ENCODE measurements around the gene ABHD16A.
A peak's percentile ranks its signal among the peaks of the same experiment; 100 is the strongest.

Gene ABHD16A

GRCh38 chr6:31702405-31702818, 712 bp downstream of the ABHD16A start:
- peaks cover 46% of the 10 kb centered on the region for H3K79me2 ChIP-seq (ENCODE audit: insufficient read depth, low read length)
- H2AFZ ChIP-seq (ENCODE audit: low read length) = peak overlapping the region; percentile 77
- H3K9me3 ChIP-seq (ENCODE audit: insufficient read depth, low read depth, low read length) = no peaks in the 10 kb centered on the region
- no peaks in the 10 kb centered on the region for H3K27me3 ChIP-seq (ENCODE audit: insufficient read depth, low read length, poor library complexity, severe bottlenecking)
- peaks cover 15% of the 10 kb centered on the region for H4K20me1 ChIP-seq (ENCODE audit: insufficient read depth, low read length, poor library complexity, severe bottlenecking)
- no peaks in the 10 kb centered on the region for H3F3A ChIP-seq (ENCODE audit: low read depth)
- H3K9ac ChIP-seq (ENCODE audit: low read depth, low read length, poor library complexity, severe bottlenecking) = peak overlapping the region; percentile 88
- H3K4me3 ChIP-seq (ENCODE audit: low read length, poor library complexity, severe bottlenecking) = peak overlapping the region; percentile 88
- no peaks in the 10 kb centered on the region for H3K9me2 ChIP-seq (replicated peaks; ENCODE audit: low read depth, low read length)
- TF ChIP-seq, protein P1, sequence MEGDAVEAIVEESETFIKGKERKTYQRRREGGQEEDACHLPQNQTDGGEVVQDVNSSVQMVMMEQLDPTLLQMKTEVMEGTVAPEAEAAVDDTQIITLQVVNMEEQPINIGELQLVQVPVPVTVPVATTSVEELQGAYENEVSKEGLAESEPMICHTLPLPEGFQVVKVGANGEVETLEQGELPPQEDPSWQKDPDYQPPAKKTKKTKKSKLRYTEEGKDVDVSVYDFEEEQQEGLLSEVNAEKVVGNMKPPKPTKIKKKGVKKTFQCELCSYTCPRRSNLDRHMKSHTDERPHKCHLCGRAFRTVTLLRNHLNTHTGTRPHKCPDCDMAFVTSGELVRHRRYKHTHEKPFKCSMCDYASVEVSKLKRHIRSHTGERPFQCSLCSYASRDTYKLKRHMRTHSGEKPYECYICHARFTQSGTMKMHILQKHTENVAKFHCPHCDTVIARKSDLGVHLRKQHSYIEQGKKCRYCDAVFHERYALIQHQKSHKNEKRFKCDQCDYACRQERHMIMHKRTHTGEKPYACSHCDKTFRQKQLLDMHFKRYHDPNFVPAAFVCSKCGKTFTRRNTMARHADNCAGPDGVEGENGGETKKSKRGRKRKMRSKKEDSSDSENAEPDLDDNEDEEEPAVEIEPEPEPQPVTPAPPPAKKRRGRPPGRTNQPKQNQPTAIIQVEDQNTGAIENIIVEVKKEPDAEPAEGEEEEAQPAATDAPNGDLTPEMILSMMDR (conservative IDR thresholded peaks at IDR 0.05; ENCODE audit: low read length) = no peak
- no peak for TF ChIP-seq EZH2phosphoT487 (IDR thresholded peaks at IDR 0.05; ENCODE audit: borderline replicate concordance)
- peaks cover 24% of the 10 kb centered on the region for H3K4me1 ChIP-seq (ENCODE audit: insufficient read depth, low read length, poor library complexity, severe bottlenecking)
- H3K4me2 ChIP-seq (ENCODE audit: low read depth, low read length, poor library complexity, severe bottlenecking) = peak overlapping the region; percentile 88
- no peaks in the 10 kb centered on the region for H3K36me3 ChIP-seq (ENCODE audit: insufficient read depth, low read length)

DNA sequence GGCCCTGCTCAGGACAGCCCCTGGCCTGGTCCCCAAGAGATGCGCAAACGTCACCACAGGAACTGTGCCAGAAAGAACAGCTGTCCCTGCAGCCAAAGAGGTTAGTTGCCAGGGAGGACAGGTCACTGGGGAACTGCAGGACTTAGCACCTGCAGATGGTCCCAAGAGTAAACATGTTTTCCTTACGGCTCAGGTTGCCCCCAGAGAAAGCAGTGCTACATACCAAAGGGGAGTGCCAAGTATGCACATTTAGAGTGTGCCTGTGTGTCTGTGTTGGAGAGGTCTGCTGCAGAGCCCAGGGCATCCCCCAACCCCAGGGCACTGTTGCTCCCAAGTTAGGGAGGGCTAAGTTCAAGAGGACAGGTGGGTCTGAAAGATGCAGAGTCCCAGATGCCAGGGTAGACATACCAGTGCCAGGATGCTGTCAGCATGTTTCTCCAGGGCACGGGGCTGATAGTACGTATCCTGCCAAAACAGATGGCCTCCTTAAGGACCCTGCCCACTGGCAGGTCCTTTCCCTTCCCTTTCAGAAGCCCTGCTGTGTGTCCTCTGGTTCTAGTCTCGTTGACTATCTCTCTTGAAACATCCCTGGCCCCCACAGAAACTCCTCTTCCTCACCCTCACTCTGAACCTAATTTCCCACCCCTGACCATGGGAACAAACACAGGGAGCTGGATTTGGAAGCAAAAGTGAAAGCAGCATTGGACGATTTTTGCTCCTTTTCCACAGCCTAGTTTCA, 1.3 kb downstream of the ABHD16A start:
- peaks cover 1% of the 10 kb centered on the region; the same call in 1 of the 2 replicates for H3K36me3 ChIP-seq (ENCODE audit: insufficient read depth, low read length)
- no peaks in the 10 kb centered on the region for H3K9me2 ChIP-seq (replicated peaks; ENCODE audit: low read depth, low read length)
- H3F3A ChIP-seq (ENCODE audit: low read depth) = no peaks in the 10 kb centered on the region
- peaks cover 15% of the 10 kb centered on the region for H4K20me1 ChIP-seq (ENCODE audit: insufficient read depth, low read length, poor library complexity, severe bottlenecking)
- no peaks in the 10 kb centered on the region for H3K9me3 ChIP-seq (ENCODE audit: insufficient read depth, low read depth, low read length)
- peaks cover 46% of the 10 kb centered on the region for H3K79me2 ChIP-seq (ENCODE audit: insufficient read depth, low read length)
- H3K4me2 ChIP-seq (ENCODE audit: low read depth, low read length, poor library complexity, severe bottlenecking) = peak overlapping the region; percentile 88
- H3K9ac ChIP-seq (ENCODE audit: low read depth, low read length, poor library complexity, severe bottlenecking) = peak overlapping the region; percentile 88
- H2AFZ ChIP-seq (ENCODE audit: low read length) = no peak overlapping the region
- H3K27me3 ChIP-seq (ENCODE audit: insufficient read depth, low read length, poor library complexity, severe bottlenecking) = no peaks in the 10 kb centered on the region
- peak overlapping the region; percentile 88 for H3K4me3 ChIP-seq (ENCODE audit: low read length, poor library complexity, severe bottlenecking)
- peaks cover 24% of the 10 kb centered on the region for H3K4me1 ChIP-seq (ENCODE audit: insufficient read depth, low read length, poor library complexity, severe bottlenecking)
- TF ChIP-seq, protein P1 (conservative IDR thresholded peaks at IDR 0.05; ENCODE audit: low read length) = no peak
- no peak for TF ChIP-seq EZH2phosphoT487 (IDR thresholded peaks at IDR 0.05; ENCODE audit: borderline replicate concordance)

DNA sequence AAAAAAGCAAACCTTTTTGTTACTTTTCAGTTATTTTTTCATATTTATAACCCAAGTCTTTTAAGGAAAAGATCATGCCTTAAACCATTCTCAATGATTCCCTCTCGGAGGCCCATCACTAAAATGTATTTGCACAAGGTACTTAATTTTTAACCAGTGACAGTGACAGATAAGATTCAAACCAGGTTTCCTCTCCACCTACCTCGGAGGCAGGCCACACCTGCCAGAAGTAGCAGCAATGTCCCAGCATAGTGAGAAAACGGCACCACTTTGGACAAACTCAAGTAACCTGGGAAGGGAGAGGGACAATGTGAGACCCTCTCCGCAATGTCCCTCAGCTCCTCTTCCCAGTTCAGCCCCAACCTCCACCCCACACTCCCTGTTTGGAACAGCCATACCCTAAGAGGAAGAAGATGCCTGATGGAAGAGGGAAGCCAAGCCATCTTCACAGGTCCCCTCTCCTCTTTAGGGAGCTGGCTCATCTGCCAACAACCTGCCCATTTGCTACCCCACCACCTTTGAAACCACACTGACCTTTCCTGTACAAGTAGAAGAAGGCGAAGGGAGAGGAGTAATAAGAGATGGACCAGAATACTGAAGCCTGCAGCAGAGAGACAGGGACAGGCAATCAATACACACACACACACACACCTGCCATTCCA, 2.3 kb downstream of the ABHD16A start:
- peaks cover 5% of the 10 kb centered on the region; the same call in 1 of the 2 replicates for H3K36me3 ChIP-seq (ENCODE audit: insufficient read depth, low read length)
- H2AFZ ChIP-seq (ENCODE audit: low read length) = no peak overlapping the region
- H3K9ac ChIP-seq (ENCODE audit: low read depth, low read length, poor library complexity, severe bottlenecking) = peak overlapping the region; percentile 88
- peaks cover 46% of the 10 kb centered on the region for H3K79me2 ChIP-seq (ENCODE audit: insufficient read depth, low read length)
- peak overlapping the region; percentile 88 for H3K4me2 ChIP-seq (ENCODE audit: low read depth, low read length, poor library complexity, severe bottlenecking)
- no peak for TF ChIP-seq EZH2phosphoT487 (IDR thresholded peaks at IDR 0.05; ENCODE audit: borderline replicate concordance)
- TF ChIP-seq, protein P1 (conservative IDR thresholded peaks at IDR 0.05; ENCODE audit: low read length) = no peak
- no peaks in the 10 kb centered on the region for H3K9me3 ChIP-seq (ENCODE audit: insufficient read depth, low read depth, low read length)
- peak overlapping the region; percentile 88 for H3K4me3 ChIP-seq (ENCODE audit: low read length, poor library complexity, severe bottlenecking)
- H3K9me2 ChIP-seq (replicated peaks; ENCODE audit: low read depth, low read length) = no peaks in the 10 kb centered on the region
- no peaks in the 10 kb centered on the region for H3F3A ChIP-seq (ENCODE audit: low read depth)
- peaks cover 24% of the 10 kb centered on the region for H3K4me1 ChIP-seq (ENCODE audit: insufficient read depth, low read length, poor library complexity, severe bottlenecking)
- no peaks in the 10 kb centered on the region for H3K27me3 ChIP-seq (ENCODE audit: insufficient read depth, low read length, poor library complexity, severe bottlenecking)
- peaks cover 15% of the 10 kb centered on the region for H4K20me1 ChIP-seq (ENCODE audit: insufficient read depth, low read length, poor library complexity, severe bottlenecking)
